Measurements from ENCODE around the gene PARD3B.
A peak's percentile ranks its signal among the peaks of the same experiment; 100 is the strongest.

Gene PARD3B

GRCh38 chr2:204544961-204545860 is at the start of gene PARD3B:
PARD3B (plus strand) TSS chr2:204545475; CDS start chr2:204546000, 525 bp downstream.
- intact Hi-C loops (cut with DNase I): no loop called here

GRCh38 chr2:204496779-204497178 is 48.5 kb upstream of the PARD3B start:
- DNase-seq: no peak
- intact Hi-C loops (cut with DNase I): no loop called here

More at GRCh38 chr2:204544961-204545860, at the start of gene PARD3B:
- peak in 39 of 42 donors; percentile 4 to 75 (median 51) for DNase-seq

- no peak for DNase-seq
- intact Hi-C loops (cut with DNase I): no loop called here
Observed at GRCh38 chr2:204497855-204498254, 47.4 kb upstream of the PARD3B start.

GRCh38 chr2:204498291-204498690 is 47.0 kb upstream of the PARD3B start:
- intact Hi-C loops (cut with DNase I): no loop called here
- DNase-seq: no peak

- intact Hi-C loops (cut with DNase I): no loop called here
- DNase-seq: no peak
Observed at GRCh38 chr2:204503869-204504268, 41.4 kb upstream of the PARD3B start.

GRCh38 chr2:204504594-204504993 is 40.7 kb upstream of the PARD3B start:
- no peak for DNase-seq
- intact Hi-C loops (cut with DNase I): no loop called here

GRCh38 chr2:204505488-204505887 is 39.8 kb upstream of the PARD3B start:
- no peak for DNase-seq
- intact Hi-C loops (cut with DNase I): no loop called here

- intact Hi-C loops (cut with DNase I): no loop called here
- DNase-seq: no peak
Observed at GRCh38 chr2:204505946-204506345, 39.3 kb upstream of the PARD3B start.

- intact Hi-C loops (cut with DNase I): no loop called here
- DNase-seq: no peak
Observed at GRCh38 chr2:204507636-204508035, 37.6 kb upstream of the PARD3B start.

GRCh38 chr2:204510709-204511420 is 34.4 kb upstream of the PARD3B start:
- no peak for DNase-seq
- intact Hi-C loops (cut with DNase I): no loop called here

- intact Hi-C loops (cut with DNase I): no loop called here
- DNase-seq: no peak
Observed at GRCh38 chr2:204514439-204514838, 30.8 kb upstream of the PARD3B start.

GRCh38 chr2:204515416-204515815 is 29.9 kb upstream of the PARD3B start:
- no peak for DNase-seq
- intact Hi-C loops (cut with DNase I): no loop called here

- DNase-seq: no peak
- intact Hi-C loops (cut with DNase I): no loop called here
Observed at GRCh38 chr2:204517154-204517553, 28.1 kb upstream of the PARD3B start.

GRCh38 chr2:204529795-204530463 is 15.3 kb upstream of the PARD3B start:
- DNase-seq: no peak
- intact Hi-C loops (cut with DNase I): no loop called here

GRCh38 chr2:204530464-204530805 is 14.8 kb upstream of the PARD3B start:
- DNase-seq: no peak
- intact Hi-C loops (cut with DNase I): no loop called here

- DNase-seq: no peak
- intact Hi-C loops (cut with DNase I): no loop called here
Observed at GRCh38 chr2:204533629-204534370, 11.5 kb upstream of the PARD3B start.

GRCh38 chr2:204535356-204535755 is 9.9 kb upstream of the PARD3B start:
- DNase-seq: no peak
- intact Hi-C loops (cut with DNase I): no loop called here

- DNase-seq: no peak
- intact Hi-C loops (cut with DNase I): no loop called here
Observed at GRCh38 chr2:204535764-204536163, 9.5 kb upstream of the PARD3B start.

All from head of caudate nucleus (tissue), 42 donors.